K562 (cell line): ENCODE results near the gene SMARCC1. TPM values are rescaled to one million over a fixed set of nuclear protein-coding genes. Genes with fewer than 3 reads are reported as not detected.

Source experiments
- ATAC-seq: fragments of 200-7000 bp; cut with Tn5 transposase; 3 replicates; pipeline ENCODE4 v1.9.1; 2020; ENCODE audit warnings: moderate library complexity
- BruUV-seq: library from RNA; stranded (reverse); fragments of 400-500 nt; replicated peaks from 2 replicates; lab custom pipeline; 2021; lab: Mats Ljungman, UMichigan
- CTCF ChIA-PET: fragments of 300-600 bp; formaldehyde crosslinking; extraction: SDS; loops from one replicate; lab custom pipeline; 2021; ENCODE audit warnings: low intra/inter-chr PET ratio; lab: Yijun Ruan, JAX
- POLR2A ChIA-PET: fragments of 300-600, 350-650 bp; sonication (Branson Sonifier 250); formaldehyde crosslinking; extraction: SDS; loops from one replicate; lab custom pipeline; 2021; ENCODE audit warnings: antibody characterized with exemption, inconsistent platforms; lab: Yijun Ruan, JAX
- DNase-seq, 4 experiments: peaks; one replicate each; pipeline versions ENCODE4 v3.0.0 to v3.0.0-alpha.2; 2011 to 2018; ENCODE audit warnings: low spot score in 3 of 4, mixed read lengths in 3 of 4; ENCODE audit errors: extremely low read depth in 1 of 4
- FAIRE-seq: peaks from 2 replicates; lab custom pipeline; 2011; peaks lifted over from hg19 to GRCh38; lab: Jason Lieb, UNC
- H2AFZ ChIP-seq: 2 replicates; pipeline ENCODE4 v1.6.0; 2011; ENCODE audit warnings: low read depth, low read length, control low read depth, inconsistent platforms
- H3K27ac ChIP-seq: fragments of 200-600 bp; 3 replicates; pipeline ENCODE4 v1.8.0; 2011; ENCODE audit warnings: low read depth, mild to moderate bottlenecking, control low read depth, inconsistent platforms, low read length, moderate library complexity, mixed read lengths; ENCODE audit errors: extremely low read depth
- H3K27me3 ChIP-seq, 2 experiments: fragments of 300-600 bp in 1 of 2; 2 replicates in 1 of 2; 3 replicates in 1 of 2; pipeline versions ENCODE4 v1.6.0 to v1.8.0; 2011; ENCODE audit warnings: inconsistent platforms in 2 of 2, low read length in 2 of 2, mild to moderate bottlenecking in 1 of 2, mixed read lengths in 1 of 2, moderate library complexity in 1 of 2; ENCODE audit not compliant: control insufficient read depth in 2 of 2, insufficient read depth in 2 of 2
- H3K36me3 ChIP-seq: fragments of 300-600 bp; 3 replicates; pipeline ENCODE4 v1.8.0; 2011; ENCODE audit warnings: mild to moderate bottlenecking, low read length, inconsistent platforms; ENCODE audit not compliant: control insufficient read depth, insufficient read depth
- H3K4me1 ChIP-seq, 2 experiments: fragments of 200-600 bp in 1 of 2; replicated peaks in 1 of 2; 2 replicates in 1 of 2; 3 replicates in 1 of 2; pipeline versions ENCODE4 v1.5.1 to v1.8.0; 2011; ENCODE audit warnings: inconsistent platforms in 2 of 2, low read length in 2 of 2, mild to moderate bottlenecking in 1 of 2, mixed read lengths in 1 of 2, moderate library complexity in 1 of 2; ENCODE audit not compliant: control insufficient read depth in 2 of 2, insufficient read depth in 2 of 2
- H3K4me2 ChIP-seq: 2 replicates; pipeline ENCODE4 v1.6.1; 2011; ENCODE audit warnings: low read length, control low read depth, inconsistent platforms, mixed read lengths; ENCODE audit not compliant: insufficient read depth
- H3K4me3 ChIP-seq: fragments of 200-600 bp; sonication (generic), shearing (Covaris generic); 2 replicates; pipeline ENCODE4 v1.5.1; 2016; ENCODE audit warnings: control low read depth, inconsistent platforms
- H3K79me2 ChIP-seq: fragments of 200-600 bp; 3 replicates; pipeline ENCODE4 v1.8.0; 2011; ENCODE audit warnings: low read length, inconsistent platforms; ENCODE audit not compliant: control insufficient read depth, insufficient read depth
- H3K9ac ChIP-seq, 2 experiments: 2 replicates each; pipeline versions ENCODE4 v1.6.0 to v1.6.1; 2011; ENCODE audit warnings: low read depth in 2 of 2, low read length in 2 of 2, control low read depth in 1 of 2, inconsistent platforms in 1 of 2, mild to moderate bottlenecking in 1 of 2, mixed read lengths in 1 of 2; ENCODE audit not compliant: insufficient read depth in 1 of 2
- H3K9me1 ChIP-seq: one replicate; pipeline ENCODE4 v1.6.0; 2011; ENCODE audit warnings: inconsistent platforms, mild to moderate bottlenecking, low read length, moderate library complexity; ENCODE audit not compliant: control insufficient read depth, insufficient read depth
- H3K9me3 ChIP-seq: replicated peaks from 2 replicates; pipeline ENCODE4 v1.5.1; 2011; ENCODE audit warnings: low read depth, low read length, inconsistent platforms; ENCODE audit not compliant: control insufficient read depth, insufficient read depth
- H4K20me1 ChIP-seq: replicated peaks from 2 replicates; pipeline ENCODE4 v1.6.1; 2011; ENCODE audit warnings: low read length, inconsistent platforms, mixed read lengths; ENCODE audit not compliant: control insufficient read depth, insufficient read depth
- ATF4 ChIP-seq: fragments of 450-650 bp; formaldehyde crosslinking; IDR thresholded peaks from 2 replicates; pipeline ENCODE4 v1.4.0; 2022; ENCODE audit warnings: mild to moderate bottlenecking, moderate library complexity
- CLOCK ChIP-seq: fragments of 250-450 bp; sonication (Bioruptor Pico); IDR thresholded peaks from 2 replicates; pipeline ENCODE4 v1.4.0; 2020; ENCODE audit warnings: mild to moderate bottlenecking, moderate library complexity, borderline replicate concordance
- GATAD2B ChIP-seq: fragments of 450-650 bp; IDR thresholded peaks from 2 replicates; pipeline ENCODE4 v1.6.1; 2017; ENCODE audit warnings: mild to moderate bottlenecking, borderline replicate concordance
- ID3 ChIP-seq, 2 experiments: fragments of 250-450 bp in 1 of 2; fragments of 450-650 bp in 1 of 2; sonication (Bioruptor Pico) in 1 of 2; IDR thresholded peaks; 2 replicates each; pipeline versions ENCODE4 v1.6.1 to v1.8.0; 2016 to 2021; ENCODE audit warnings: mild to moderate bottlenecking in 2 of 2, moderate library complexity in 2 of 2, missing compliant biosample characterization in 1 of 2, missing genetic modification characterization in 1 of 2
- JUN ChIP-seq, 2 experiments: sonication (generic) in 1 of 2; formaldehyde crosslinking in 1 of 2; IDR thresholded peaks; 2 replicates each; pipeline versions ENCODE4 v1.6.1 to v1.8.0; 2012 to 2022; ENCODE audit warnings: borderline replicate concordance in 2 of 2, mild to moderate bottlenecking in 2 of 2, improper control_type of control experiment in 1 of 2, low read depth in 1 of 2, low read length in 1 of 2, missing genetic modification reagents in 1 of 2
- MXI1 ChIP-seq: IDR thresholded peaks from 2 replicates; pipeline ENCODE4 v1.6.1; 2011; ENCODE audit warnings: low read depth, mild to moderate bottlenecking, improper control_type of control experiment, low read length
- NR2F6 ChIP-seq: fragments of 450-650 bp; formaldehyde crosslinking; IDR thresholded peaks from 2 replicates; pipeline ENCODE4 v1.4.0; 2020; ENCODE audit warnings: mild to moderate bottlenecking
- PYGO2 ChIP-seq: fragments of 450-650 bp; IDR thresholded peaks from 2 replicates; pipeline ENCODE4 v1.6.1; 2016; ENCODE audit warnings: mild to moderate bottlenecking, missing genetic modification characterization, moderate library complexity, missing compliant biosample characterization
- RBM22 ChIP-seq: fragments of 200-400 bp; formaldehyde crosslinking; IDR thresholded peaks from 2 replicates; pipeline ENCODE4 v1.6.1; 2018; ENCODE audit warnings: low read length, low read depth; ENCODE audit not compliant: poor library complexity, severe bottlenecking
- SIN3B ChIP-seq: fragments of 450-650 bp; IDR thresholded peaks from 2 replicates; pipeline ENCODE4 v1.6.1; 2017; ENCODE audit warnings: low read depth, mild to moderate bottlenecking, moderate library complexity
- SLC30A9 ChIP-seq: fragments of 250-450 bp; sonication (Bioruptor Pico); IDR thresholded peaks from 2 replicates; pipeline ENCODE4 v1.8.0; 2022; ENCODE audit warnings: mild to moderate bottlenecking, moderate library complexity
- ZFP30 ChIP-seq: fragments of 250-450 bp; sonication (Bioruptor Pico); IDR thresholded peaks from 2 replicates; pipeline ENCODE4 v1.8.0; 2022; ENCODE audit warnings: moderate library complexity, mild to moderate bottlenecking, inconsistent platforms, borderline replicate concordance
- ZNF12 ChIP-seq: sonication (generic); formaldehyde crosslinking; IDR thresholded peaks from 2 replicates; pipeline ENCODE4 v1.4.0; 2020; ENCODE audit warnings: mild to moderate bottlenecking, missing genetic modification reagents
- ZNF282 ChIP-seq: sonication (generic); formaldehyde crosslinking; IDR thresholded peaks from 2 replicates; pipeline ENCODE4 v1.8.1; 2023; ENCODE audit warnings: missing genetic modification reagents
- ZNF354B ChIP-seq: fragments of 250-450 bp; sonication (Bioruptor Pico); IDR thresholded peaks from 2 replicates; pipeline ENCODE4 v1.4.0; 2020
- ZNF384 ChIP-seq: IDR thresholded peaks from 2 replicates; pipeline ENCODE4 v1.6.1; 2012; ENCODE audit warnings: low read depth, low read length, improper control_type of control experiment
- WGBS: fragments of 100-300 bp; shearing (Covaris generic); methylation state at CpG from one replicate; pipeline ENCODE4 v1.1.6; 2016; ENCODE audit warnings: low coverage, mixed read lengths; ENCODE audit not compliant: insufficient coverage; ENCODE audit errors: missing lambda C conversion rate; 5-methylcytosine and 5-hydroxymethylcytosine counted together
- in situ Hi-C: fragments of 300-500 bp; cut with MboI; formaldehyde crosslinking; loops from 4 replicates; pipeline ENCODE4 v1.15.0; 2018; ENCODE audit warnings: inconsistent platforms, mixed read lengths
- intact Hi-C: fragments of 100-400 bp; cut with micrococcal nuclease; formaldehyde crosslinking; loops from 2 replicates; pipeline ENCODE4 v1.14.2; 2022
- polyA plus RNA-seq, 8 experiments: library from polyadenylated mRNA; depleted of rRNA in 4 of 8; stranded (reverse) in 5 of 8; unstranded in 3 of 8; fragments of >200 nt; fragmentation: Nextera tagmentation in 2 of 8; fragmentation: Illumina TruSeq in 1 of 8; extraction: Ambion mirVana in 2 of 8; extraction: Trizol in 1 of 8; gene quantifications; 2 replicates each; pipeline versions ENCODE4 v1.2.1 to v1.2.3, GENCODE V29; 2011 to 2014; ENCODE audit warnings: inconsistent platforms in 1 of 8, missing spikeins in 1 of 8
- total RNA-seq, 7 experiments: library from RNA; depleted of rRNA in 6 of 7; stranded (reverse); fragments of >200 nt in 6 of 7; fragmentation: Illumina TruSeq in 2 of 7; extraction: Trizol in 2 of 7; gene quantifications; 2 replicates each; pipeline versions ENCODE4 v1.2.1 to v1.2.3, GENCODE V29; 2011 to 2021; ENCODE audit warnings: low replicate concordance in 1 of 7
- TF ChIP-seq, protein P1 (sequence below): fragments of 450-650 bp; conservative IDR thresholded peaks from 2 replicates; pipeline ENCODE4 v1.6.1; 2016; ENCODE audit warnings: missing genetic modification characterization, low read depth, mild to moderate bottlenecking, control low read depth, missing compliant biosample characterization

Gene SMARCC1
- total and polyA plus RNA-seq, 9 of the 15 experiments (the other 6 are each of a cell fraction or from before 2014, with no cell fraction given), result 20.7 to 199 (median 66.0) TPM

DNA sequence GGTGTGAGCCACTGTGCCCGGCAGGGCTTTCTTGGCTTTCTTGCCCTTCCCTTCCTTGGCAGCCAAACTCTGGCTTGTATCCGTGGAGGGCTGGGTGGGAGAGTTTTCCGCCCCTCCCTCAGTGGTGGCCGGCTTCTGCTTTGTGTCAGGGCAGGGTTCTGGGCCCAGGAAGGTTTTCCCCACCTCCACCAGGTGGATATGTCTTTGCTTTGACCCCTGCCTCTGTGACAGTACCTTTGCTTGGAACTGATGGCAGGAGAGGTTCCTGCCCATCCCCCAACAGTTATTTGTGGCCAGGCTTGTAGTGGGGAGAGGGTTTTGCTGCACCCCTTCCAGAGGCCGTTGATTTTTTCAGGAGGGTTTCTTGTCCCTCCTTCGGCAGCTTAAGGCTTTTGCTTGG, 227.4 kb downstream of the SMARCC1 start:
- 32% methylated on average over 6 of the region's 6 CpGs for WGBS
- no TSS peak for BruUV-seq
- no peak for FAIRE-seq
- TF ChIP-seq JUN (IDR thresholded peaks at IDR 0.05; ENCODE audit: borderline replicate concordance, low read depth, low read length), result no peak
- no peak for TF ChIP-seq JUN (CRISPR knock-in tag; IDR thresholded peaks at IDR 0.05; ENCODE audit: borderline replicate concordance)
- TF ChIP-seq NR2F6, result no peak
- TF ChIP-seq MXI1, result no peak
- no peak for TF ChIP-seq ZNF384
- TF ChIP-seq ZNF282 (CRISPR knock-in tag), result no peak
- no peak for TF ChIP-seq SLC30A9
- TF ChIP-seq ID3 (CRISPR knock-in tag; IDR thresholded peaks at IDR 0.05), result no peak
- TF ChIP-seq ID3 (tag; IDR thresholded peaks at IDR 0.05), result no peak
- TF ChIP-seq PYGO2 (tag), result no peak
- TF ChIP-seq, protein P1, sequence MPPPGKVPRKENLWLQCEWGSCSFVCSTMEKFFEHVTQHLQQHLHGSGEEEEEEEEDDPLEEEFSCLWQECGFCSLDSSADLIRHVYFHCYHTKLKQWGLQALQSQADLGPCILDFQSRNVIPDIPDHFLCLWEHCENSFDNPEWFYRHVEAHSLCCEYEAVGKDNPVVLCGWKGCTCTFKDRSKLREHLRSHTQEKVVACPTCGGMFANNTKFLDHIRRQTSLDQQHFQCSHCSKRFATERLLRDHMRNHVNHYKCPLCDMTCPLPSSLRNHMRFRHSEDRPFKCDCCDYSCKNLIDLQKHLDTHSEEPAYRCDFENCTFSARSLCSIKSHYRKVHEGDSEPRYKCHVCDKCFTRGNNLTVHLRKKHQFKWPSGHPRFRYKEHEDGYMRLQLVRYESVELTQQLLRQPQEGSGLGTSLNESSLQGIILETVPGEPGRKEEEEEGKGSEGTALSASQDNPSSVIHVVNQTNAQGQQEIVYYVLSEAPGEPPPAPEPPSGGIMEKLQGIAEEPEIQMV (tag), result no peak
- TF ChIP-seq CLOCK (CRISPR knock-in tag), result no peak
- TF ChIP-seq RBM22, result no peak
- TF ChIP-seq ATF4 (CRISPR knock-in tag), result no peak
- TF ChIP-seq SIN3B, result no peak
- TF ChIP-seq GATAD2B, result no peak
- no peak for TF ChIP-seq ZFP30
- TF ChIP-seq ZNF354B (CRISPR knock-in tag), result no peak
- no peak for TF ChIP-seq ZNF12

More for the DNA sequence above, 227.4 kb downstream of the SMARCC1 start:
- in situ Hi-C loops, result no loop called here
- no peak overlapping the region for H3K4me3 ChIP-seq
- H3K4me1 ChIP-seq, result no peaks in the 10 kb centered on the region; a peak in 2 of 5 replicates
- no peaks in the 10 kb centered on the region for H3K36me3 ChIP-seq
- ATAC-seq (no peak), DNase-seq (no peak)
- no peaks in the 10 kb centered on the region for H3K79me2 ChIP-seq
- H2AFZ ChIP-seq, result no peak overlapping the region
- CTCF ChIA-PET, result no interaction called here
- POLR2A ChIA-PET, result interaction anchor here (0.6 to 1.7 kb wide), 3 partner anchors 9 to 11 kb away, joined by 4 read pairs; no protein-coding TSS in a partner anchor
- H3K9ac ChIP-seq, result no peak overlapping the region
- H4K20me1 ChIP-seq, result no peaks in the 10 kb centered on the region
- no peaks in the 10 kb centered on the region for H3K9me3 ChIP-seq
- H3K27me3 ChIP-seq, result no peaks in the 10 kb centered on the region
- H3K27ac ChIP-seq, result no peak overlapping the region
- H3K9me1 ChIP-seq, result peaks cover 3% of the 10 kb centered on the region
- intact Hi-C loops, result no loop called here
- no peak overlapping the region for H3K4me2 ChIP-seq
